Pancreas (tissue), 10 donors: Measurements from ENCODE around the gene ATP5F1D. TPM values are rescaled to one million over a fixed set of nuclear protein-coding genes. Genes with fewer than 3 reads are reported as not detected.

Experiments
- ATAC-seq, 4 donors: fragments of 200-7000 bp; cut with Tn5 transposase; one replicate each; pipeline versions ENCODE4 v1.8.0 to v1.9.1; 2020; ENCODE audit warnings: mild to moderate bottlenecking in 4 of 4, moderate library complexity in 4 of 4
- DNase-seq, 6 donors: peaks; one replicate each; pipeline ENCODE4 v3.0.0-alpha.2; 2020
- FAIRE-seq: peaks from 2 replicates; lab custom pipeline; 2012; peaks lifted over from hg19 to GRCh38; lab: Jason Lieb, UNC
- H3K27ac ChIP-seq, 4 donors: fragments of 200-600 bp; sonication (generic); 1 replicate in 3 of 4; 2 replicates in 1 of 4; pipeline versions ENCODE4 v1.5.0 to v1.8.0; 2020
- H3K27me3 ChIP-seq, 4 donors: fragments of 200-600 bp; one replicate each; pipeline ENCODE4 v1.8.0; 2021
- H3K36me3 ChIP-seq, 3 donors: fragments of 200-600 bp; sonication (generic) in 1 of 3; one replicate each; pipeline versions ENCODE4 v1.5.0 to v1.8.0; 2020 to 2021
- H3K4me1 ChIP-seq, 3 donors: fragments of 200-600 bp; one replicate each; pipeline ENCODE4 v1.8.0; 2021
- H3K4me3 ChIP-seq, 4 donors: fragments of 200-600 bp; sonication (generic) in 2 of 4; one replicate each; pipeline versions ENCODE4 v1.5.0 to v1.8.0; 2020 to 2021
- H3K9me3 ChIP-seq, 4 donors: fragments of 200-600 bp; one replicate each; pipeline ENCODE4 v1.8.0; 2021
- WGBS, 2 donors: extraction: QIAGEN DNeasy Blood & Tissue Kit; methylation state at CpG; one replicate each; pipeline ENCODE4 v1.1.7; 2013; 5-methylcytosine and 5-hydroxymethylcytosine counted together
- intact Hi-C, 3 donors: fragments of 100-400 bp; cut with DNase I; formaldehyde crosslinking; loops; one replicate each; pipeline versions ENCODE4 v1.11.1 to v1.14.2; 2022
- polyA plus RNA-seq, 2 donors: library from polyadenylated mRNA; stranded (reverse); fragments of 200-250 nt; gene quantifications; one replicate each; pipeline ENCODE4 v1.2.3, GENCODE V29; 2013
- total RNA-seq, 6 donors: library from RNA; stranded (reverse); fragmentation: NEBNext Ultra II Directional in 4 of 6; extraction: Animal tissue kit (Norgen Biotek cat#: 25700) in 4 of 6; gene quantifications; one replicate each; pipeline versions ENCODE4 v1.2.1 to v1.2.4, GENCODE V29; 2021 to 2023
- TF ChIP-seq, protein P1 (sequence below), 4 donors: fragments of 200-600 bp; sonication (generic) in 3 of 4; IDR thresholded peaks; one replicate each; pipeline versions ENCODE4 v1.5.0 to v1.8.0; 2021; ENCODE audit warnings: antibody characterized with exemption in 4 of 4
- donor health status: healthy with polysubstance abuse.
- donor health status: DM: no; HTN: no; CAD: no; lungs with moderate emphysema.
- donor health status: DM: no; HTN: no; CAD: no.
- donor health status: control.
- donor health status: control.
- donor health status: Bipolar disorder and iron deficiency.
- donor health status: DM: yes; HTN: yes; CAD: no.
- donor health status: DM: no; HTN: no; CAD: no.
- donor health status: DM: no; HTN: no; CAD: no.
- donor health status: DM: yes; HTN: yes; CAD: no.

The ATP5F1D gene
- total and polyA plus RNA-seq, 8 donors = 97.3 to 515 (median 167) TPM

DNA sequence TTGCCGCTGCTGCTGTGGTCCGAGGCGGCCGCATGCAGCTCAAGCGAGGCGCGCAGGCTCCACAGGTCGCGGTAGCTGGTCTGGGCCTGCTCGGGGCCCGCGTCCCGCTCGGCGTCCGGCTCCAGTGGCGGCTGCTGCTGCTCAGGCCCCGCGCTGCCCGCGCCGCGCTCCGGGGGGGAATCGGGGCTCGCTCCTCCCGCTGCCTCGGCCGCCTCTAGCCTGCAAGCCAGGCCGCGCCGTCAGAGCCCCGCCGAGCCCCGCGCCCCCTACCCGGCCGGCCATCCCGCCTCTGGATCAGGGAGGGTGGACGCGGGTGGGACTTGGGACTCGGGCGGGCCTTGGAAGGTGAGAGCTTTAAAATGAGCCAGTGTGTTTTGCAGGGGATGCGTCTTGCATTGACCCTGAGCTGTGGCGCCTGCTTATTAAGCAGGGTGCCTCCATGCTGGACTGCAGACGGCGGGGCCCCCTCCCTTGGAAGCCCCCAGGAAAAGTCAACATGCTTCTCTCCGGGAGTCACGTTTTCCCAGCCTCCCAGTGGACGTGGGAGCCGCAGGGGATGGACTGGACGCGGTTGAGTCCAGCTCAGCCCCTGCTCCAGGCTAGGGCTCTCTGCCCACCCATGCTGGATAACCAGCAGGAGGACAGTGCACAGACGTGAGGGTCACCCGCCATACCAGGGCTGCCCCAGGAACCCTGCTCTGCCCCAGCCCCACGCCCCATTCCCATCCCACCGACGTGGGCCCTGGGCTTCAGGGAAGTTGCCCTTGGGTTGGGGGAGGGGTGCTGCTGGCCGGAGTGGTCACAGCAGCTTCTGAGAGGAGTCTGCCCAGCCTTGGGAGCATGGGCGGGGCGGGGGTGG lies 11.4 kb upstream of the ATP5F1D start:
- TF ChIP-seq, protein P1, sequence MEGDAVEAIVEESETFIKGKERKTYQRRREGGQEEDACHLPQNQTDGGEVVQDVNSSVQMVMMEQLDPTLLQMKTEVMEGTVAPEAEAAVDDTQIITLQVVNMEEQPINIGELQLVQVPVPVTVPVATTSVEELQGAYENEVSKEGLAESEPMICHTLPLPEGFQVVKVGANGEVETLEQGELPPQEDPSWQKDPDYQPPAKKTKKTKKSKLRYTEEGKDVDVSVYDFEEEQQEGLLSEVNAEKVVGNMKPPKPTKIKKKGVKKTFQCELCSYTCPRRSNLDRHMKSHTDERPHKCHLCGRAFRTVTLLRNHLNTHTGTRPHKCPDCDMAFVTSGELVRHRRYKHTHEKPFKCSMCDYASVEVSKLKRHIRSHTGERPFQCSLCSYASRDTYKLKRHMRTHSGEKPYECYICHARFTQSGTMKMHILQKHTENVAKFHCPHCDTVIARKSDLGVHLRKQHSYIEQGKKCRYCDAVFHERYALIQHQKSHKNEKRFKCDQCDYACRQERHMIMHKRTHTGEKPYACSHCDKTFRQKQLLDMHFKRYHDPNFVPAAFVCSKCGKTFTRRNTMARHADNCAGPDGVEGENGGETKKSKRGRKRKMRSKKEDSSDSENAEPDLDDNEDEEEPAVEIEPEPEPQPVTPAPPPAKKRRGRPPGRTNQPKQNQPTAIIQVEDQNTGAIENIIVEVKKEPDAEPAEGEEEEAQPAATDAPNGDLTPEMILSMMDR (IDR thresholded peaks at IDR 0.05) = no peak
- no peak for DNase-seq
- FAIRE-seq = no peak
- 87 to 90% methylated on average over 49 to 61 of the region's 61 CpGs for WGBS, 2 donors
- intact Hi-C loops = no loop called here
- H3K27ac ChIP-seq = no peak overlapping the region
- no peaks in the 10 kb centered on the region for H3K9me3 ChIP-seq
- peaks cover 15 to 23% (median 19%) of the 10 kb centered on the region in 3 donors for H3K4me1 ChIP-seq
- H3K27me3 ChIP-seq = no peaks in the 10 kb centered on the region
- no peak overlapping the region for H3K4me3 ChIP-seq
- peaks cover 0 to 8% (median 5%) of the 10 kb centered on the region in 3 donors for H3K36me3 ChIP-seq
- ATAC-seq = no peak

DNA sequence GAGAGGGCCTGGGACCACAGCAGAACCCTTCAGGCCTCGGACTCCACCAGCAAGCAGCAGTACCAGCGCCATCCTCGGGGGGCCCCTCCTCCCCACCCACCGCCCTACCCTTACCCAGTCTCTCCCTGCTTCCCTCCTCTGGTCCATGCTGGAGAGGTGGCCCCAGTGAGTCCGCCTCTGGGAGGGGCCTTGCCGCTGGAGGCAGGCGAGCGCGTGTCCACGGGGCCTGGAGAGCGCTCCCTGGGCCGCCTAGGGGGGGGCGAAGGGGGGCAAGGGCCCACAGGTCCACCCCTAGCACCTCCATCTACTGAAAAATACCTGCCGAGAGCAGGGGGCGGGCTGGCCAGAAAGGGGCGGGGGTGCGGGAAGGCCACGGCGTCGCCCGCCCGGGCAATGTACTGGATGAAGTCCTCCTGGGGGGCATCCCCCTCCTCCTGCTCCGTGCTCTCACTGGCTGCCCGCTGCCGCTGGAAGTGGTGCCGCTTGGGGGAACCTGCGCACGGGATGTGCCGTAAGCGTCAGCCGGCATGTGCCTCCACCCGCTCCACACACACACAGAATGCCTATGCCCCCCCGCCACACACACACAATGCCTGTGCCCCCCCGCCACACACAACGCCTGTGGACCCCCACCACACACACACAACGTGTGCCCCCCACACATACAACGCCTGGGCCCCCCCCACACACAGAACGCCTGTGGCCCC lies 10.6 kb upstream of the ATP5F1D start:
- intact Hi-C loops = no loop called here
- H3K36me3 ChIP-seq = peaks cover 0 to 8% (median 5%) of the 10 kb centered on the region in 3 donors
- ATAC-seq (no peak), FAIRE-seq (no peak), DNase-seq (no peak)
- TF ChIP-seq, protein P1 (IDR thresholded peaks at IDR 0.05) = no peak
- no peak overlapping the region for H3K27ac ChIP-seq
- H3K4me1 ChIP-seq = peaks cover 15 to 23% (median 19%) of the 10 kb centered on the region in 3 donors
- H3K9me3 ChIP-seq = no peaks in the 10 kb centered on the region
- H3K27me3 ChIP-seq = no peaks in the 10 kb centered on the region
- 79% methylated on average over 32 to 38 of the region's 38 CpGs for WGBS, 2 donors
- H3K4me3 ChIP-seq = no peak overlapping the region

DNA sequence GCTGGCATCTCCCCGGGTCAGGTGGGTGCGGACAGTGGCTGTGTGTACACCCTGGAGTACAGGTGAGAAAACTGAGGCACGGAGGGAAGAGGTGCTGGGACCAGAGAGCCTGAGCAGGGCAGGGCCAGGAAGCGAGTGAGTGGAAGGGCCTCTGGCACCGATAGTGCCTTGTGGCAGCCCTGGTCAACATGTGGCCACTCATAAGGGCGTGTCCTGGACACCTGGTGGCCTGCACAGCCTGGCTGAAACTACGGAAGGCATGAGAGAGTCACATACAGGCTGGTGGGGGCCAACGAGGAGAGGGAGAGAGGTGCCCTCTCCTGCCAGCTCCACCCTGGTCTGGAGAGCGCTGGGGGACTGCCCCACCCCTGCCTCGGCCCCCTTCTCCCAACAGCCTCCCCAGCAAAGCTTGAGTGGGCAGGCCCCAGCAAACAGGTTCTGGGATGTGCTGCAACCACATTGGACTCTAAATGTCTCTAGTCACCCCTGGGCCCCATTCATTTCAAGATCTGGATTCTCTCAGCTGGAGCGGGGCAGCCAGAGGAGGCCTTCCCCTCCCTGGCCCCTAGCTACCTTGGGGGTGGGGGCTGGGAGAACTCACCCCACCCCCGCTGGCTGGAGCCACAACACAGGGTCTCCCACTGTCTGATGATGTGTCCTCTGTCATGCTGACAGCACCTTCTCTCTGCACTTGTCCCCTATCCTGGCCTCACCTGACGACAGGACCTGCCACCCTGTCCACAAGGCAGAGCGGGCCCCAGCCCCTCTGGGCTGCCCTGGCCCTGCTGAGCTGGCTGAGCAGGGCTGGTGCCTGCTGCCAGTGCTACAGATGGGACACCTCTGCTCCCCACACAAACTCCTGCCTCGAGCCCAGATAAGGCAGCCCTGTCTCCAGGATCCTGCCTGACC lies 9.6 kb upstream of the ATP5F1D start:
- no peak overlapping the region for H3K4me3 ChIP-seq
- H3K4me1 ChIP-seq = peaks cover 15 to 23% (median 20%) of the 10 kb centered on the region in 3 donors
- H3K36me3 ChIP-seq = peaks cover 0 to 8% (median 0%) of the 10 kb centered on the region in 3 donors
- 68 to 74% methylated on average over 15 of the region's 15 CpGs for WGBS, 2 donors
- H3K27ac ChIP-seq = peak overlapping the region in 2 of 4 donors; percentile 49 to 51
- peak; percentile 40 to 59 (median 44) for ATAC-seq
- FAIRE-seq = no peak
- H3K9me3 ChIP-seq = no peaks in the 10 kb centered on the region
- TF ChIP-seq, protein P1 (IDR thresholded peaks at IDR 0.05) = no peak
- no peak for DNase-seq
- H3K27me3 ChIP-seq = no peaks in the 10 kb centered on the region
- intact Hi-C loops = no loop called here

DNA sequence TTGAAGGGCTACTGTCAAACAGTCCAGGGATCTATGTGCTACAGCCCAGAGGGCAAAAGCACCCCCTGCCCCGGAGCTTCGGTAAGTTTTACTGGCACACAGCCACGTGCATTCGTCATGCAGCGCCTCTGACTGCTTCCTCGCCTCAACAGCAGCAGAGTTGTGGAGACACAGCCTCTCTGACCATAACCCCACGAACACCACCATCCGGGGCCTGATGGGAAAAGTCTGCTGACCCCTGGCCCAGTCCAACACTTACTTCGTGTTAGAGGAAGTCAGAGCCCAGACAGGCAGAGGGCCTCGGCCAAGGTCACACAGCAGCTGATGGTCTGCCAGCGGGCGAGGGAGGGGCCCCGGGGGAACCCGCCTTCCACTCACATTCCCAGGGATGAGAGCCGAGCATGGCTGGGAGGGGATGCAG lies 8.9 kb upstream of the ATP5F1D start:
- H3K27ac ChIP-seq = peak overlapping the region in 2 of 4 donors; percentile 49 to 51

More for the DNA sequence above, 8.9 kb upstream of the ATP5F1D start:
- TF ChIP-seq, protein P1 (IDR thresholded peaks at IDR 0.05) = no peak
- Histone ChIP-seq H3K4me3 (no peak overlapping the region), H3K9me3 (no peaks in the 10 kb centered on the region), H3K36me3 (peaks cover 0 to 5% (median 0%) of the 10 kb centered on the region in 3 donors), H3K27me3 (no peaks in the 10 kb centered on the region), H3K4me1 (peaks cover 15 to 24% (median 23%) of the 10 kb centered on the region in 3 donors)
- 10% methylated on average over 15 of the region's 15 CpGs for WGBS, 2 donors
- DNase-seq = peak in 1 of 6 donors; percentile 60
- no peak for FAIRE-seq
- intact Hi-C loops = no loop called here
- peak; percentile 36 to 74 (median 54) for ATAC-seq
